Measurements from ENCODE around the gene B4GALNT4.

Gene B4GALNT4

GRCh38 chr11:340539-341512 is 28.5 kb upstream of the B4GALNT4 start:
- no peak overlapping the region for H3K14ac ChIP-seq (ENCODE audit: low read length in 2 of 2)
- H2BK5ac ChIP-seq (ENCODE audit: low read depth, low read length, poor library complexity, severe bottlenecking): no peak overlapping the region
- H3K4me2 ChIP-seq (ENCODE audit: low read length, poor library complexity, severe bottlenecking): no peak overlapping the region
- no peaks in the 10 kb centered on the region for H3K9me3 ChIP-seq (ENCODE audit: control insufficient read depth, low read length)
- no peak overlapping the region for H4K8ac ChIP-seq (ENCODE audit: low read length)
- no peak overlapping the region for H3K9ac ChIP-seq (ENCODE audit: low read length)
- DNase-seq: no peak
- no peak overlapping the region for H3K27ac ChIP-seq (ENCODE audit: low read length, poor library complexity, severe bottlenecking)
- H3K18ac ChIP-seq (ENCODE audit: low read depth in 1 of 2, low read length in 2 of 2): no peak overlapping the region
- WGBS: 72% methylated on average over 3 of the region's 5 CpGs
- H2AK5ac ChIP-seq (ENCODE audit: low read length, severe bottlenecking): no peak overlapping the region
- peaks cover 5% of the 10 kb centered on the region for H3K4me1 ChIP-seq (ENCODE audit: control insufficient read depth, insufficient read depth, low read depth, low read length)
- no peaks in the 10 kb centered on the region for H3K79me1 ChIP-seq (replicated peaks; ENCODE audit: low read length, poor library complexity, severe bottlenecking)
- no peak overlapping the region for H3K23ac ChIP-seq (ENCODE audit: low read length in 2 of 2)
- H2BK12ac ChIP-seq (ENCODE audit: low read length in 2 of 2): no peak overlapping the region
- H3K36me3 ChIP-seq (ENCODE audit: control insufficient read depth in 1 of 2, insufficient read depth in 2 of 2, low read depth in 1 of 2, low read length in 2 of 2): no peaks in the 10 kb centered on the region
- H2BK15ac ChIP-seq (ENCODE audit: low read depth, poor library complexity, severe bottlenecking): no peak overlapping the region
- no peak overlapping the region for H2BK120ac ChIP-seq (ENCODE audit: low read depth, low read length)
- no peak overlapping the region for H4K91ac ChIP-seq (ENCODE audit: low read length)
- no peak overlapping the region for H2AFZ ChIP-seq (ENCODE audit: low read depth, low read length)
- no peak overlapping the region for H3K4ac ChIP-seq (ENCODE audit: low read depth in 1 of 2, low read length in 2 of 2)
- no peaks in the 10 kb centered on the region for H3K27me3 ChIP-seq (ENCODE audit: control insufficient read depth in 1 of 2, insufficient read depth in 1 of 2, low read length in 2 of 2)
- no peak overlapping the region for H3K4me3 ChIP-seq (ENCODE audit: insufficient read depth in 1 of 2, low read depth in 1 of 2, low read length in 2 of 2)

GRCh38 chr11:342328-342727 is 27.0 kb upstream of the B4GALNT4 start:
- Histone ChIP-seq H2AFZ (ENCODE audit: low read depth, low read length) (no peak overlapping the region), H3K4me1 (ENCODE audit: control insufficient read depth, insufficient read depth, low read depth, low read length) (no peaks in the 10 kb centered on the region), H2BK120ac (ENCODE audit: low read depth, low read length) (no peak overlapping the region), H3K4me3 (ENCODE audit: insufficient read depth in 1 of 2, low read depth in 1 of 2, low read length in 2 of 2) (no peak overlapping the region), H3K9ac (ENCODE audit: low read length) (peak overlapping the region; percentile 55), H2BK5ac (ENCODE audit: low read depth, low read length, poor library complexity, severe bottlenecking) (no peak overlapping the region), H2BK15ac (ENCODE audit: low read depth, poor library complexity, severe bottlenecking) (no peak overlapping the region), H4K91ac (ENCODE audit: low read length) (no peak overlapping the region), H3K4ac (ENCODE audit: low read depth in 1 of 2, low read length in 2 of 2) (no peak overlapping the region), H2BK12ac (ENCODE audit: low read length in 2 of 2) (no peak overlapping the region), H3K4me2 (ENCODE audit: low read length, poor library complexity, severe bottlenecking) (no peak overlapping the region), H3K36me3 (ENCODE audit: control insufficient read depth in 1 of 2, insufficient read depth in 2 of 2, low read depth in 1 of 2, low read length in 2 of 2) (no peaks in the 10 kb centered on the region), H3K23ac (ENCODE audit: low read length in 2 of 2) (no peak overlapping the region), H3K27me3 (ENCODE audit: control insufficient read depth in 1 of 2, insufficient read depth in 1 of 2, low read length in 2 of 2) (no peaks in the 10 kb centered on the region), H3K18ac (ENCODE audit: low read depth in 1 of 2, low read length in 2 of 2) (no peak overlapping the region), H2AK5ac (ENCODE audit: low read length, severe bottlenecking) (no peak overlapping the region), H4K8ac (ENCODE audit: low read length) (no peak overlapping the region), H3K14ac (ENCODE audit: low read length in 2 of 2) (no peak overlapping the region), H3K79me1 (replicated peaks; ENCODE audit: low read length, poor library complexity, severe bottlenecking) (no peaks in the 10 kb centered on the region), H3K27ac (ENCODE audit: low read length, poor library complexity, severe bottlenecking) (no peak overlapping the region), H3K9me3 (ENCODE audit: control insufficient read depth, low read length) (no peaks in the 10 kb centered on the region)
- WGBS: 90% methylated on average over 3 of the region's 3 CpGs
- DNase-seq: no peak

- Histone ChIP-seq H3K4me2 (ENCODE audit: low read length, poor library complexity, severe bottlenecking) (no peak overlapping the region), H4K8ac (ENCODE audit: low read length) (no peak overlapping the region), H2AK5ac (ENCODE audit: low read length, severe bottlenecking) (no peak overlapping the region), H3K18ac (ENCODE audit: low read depth in 1 of 2, low read length in 2 of 2) (no peak overlapping the region), H3K4me1 (ENCODE audit: control insufficient read depth, insufficient read depth, low read depth, low read length) (peaks cover 2% of the 10 kb centered on the region), H4K91ac (ENCODE audit: low read length) (no peak overlapping the region), H2BK12ac (ENCODE audit: low read length in 2 of 2) (no peak overlapping the region), H3K36me3 (ENCODE audit: control insufficient read depth in 1 of 2, insufficient read depth in 2 of 2, low read depth in 1 of 2, low read length in 2 of 2) (no peaks in the 10 kb centered on the region), H3K9me3 (ENCODE audit: control insufficient read depth, low read length) (no peaks in the 10 kb centered on the region), H2AFZ (ENCODE audit: low read depth, low read length) (no peak overlapping the region), H3K4me3 (ENCODE audit: insufficient read depth in 1 of 2, low read depth in 1 of 2, low read length in 2 of 2) (no peak overlapping the region), H3K27ac (ENCODE audit: low read length, poor library complexity, severe bottlenecking) (no peak overlapping the region), H3K27me3 (ENCODE audit: control insufficient read depth in 1 of 2, insufficient read depth in 1 of 2, low read length in 2 of 2) (no peaks in the 10 kb centered on the region), H3K23ac (ENCODE audit: low read length in 2 of 2) (no peak overlapping the region), H2BK15ac (ENCODE audit: low read depth, poor library complexity, severe bottlenecking) (no peak overlapping the region), H2BK120ac (ENCODE audit: low read depth, low read length) (no peak overlapping the region), H3K4ac (ENCODE audit: low read depth in 1 of 2, low read length in 2 of 2) (no peak overlapping the region), H3K9ac (ENCODE audit: low read length) (no peak overlapping the region), H2BK5ac (ENCODE audit: low read depth, low read length, poor library complexity, severe bottlenecking) (no peak overlapping the region), H3K14ac (ENCODE audit: low read length in 2 of 2) (no peak overlapping the region), H3K79me1 (replicated peaks; ENCODE audit: low read length, poor library complexity, severe bottlenecking) (no peaks in the 10 kb centered on the region)
- no peak for DNase-seq
- 92% methylated on average over 10 of the region's 11 CpGs for WGBS
Observed at GRCh38 chr11:344836-345578, 24.3 kb upstream of the B4GALNT4 start.

- Histone ChIP-seq H2BK5ac (ENCODE audit: low read depth, low read length, poor library complexity, severe bottlenecking) (no peak overlapping the region), H2AK5ac (ENCODE audit: low read length, severe bottlenecking) (no peak overlapping the region), H2BK12ac (ENCODE audit: low read length in 2 of 2) (no peak overlapping the region), H3K14ac (ENCODE audit: low read length in 2 of 2) (no peak overlapping the region), H3K9me3 (ENCODE audit: control insufficient read depth, low read length) (no peaks in the 10 kb centered on the region), H3K36me3 (ENCODE audit: control insufficient read depth in 1 of 2, insufficient read depth in 2 of 2, low read depth in 1 of 2, low read length in 2 of 2) (no peaks in the 10 kb centered on the region), H3K23ac (ENCODE audit: low read length in 2 of 2) (no peak overlapping the region), H3K79me1 (replicated peaks; ENCODE audit: low read length, poor library complexity, severe bottlenecking) (no peaks in the 10 kb centered on the region), H3K4ac (ENCODE audit: low read depth in 1 of 2, low read length in 2 of 2) (no peak overlapping the region), H3K18ac (ENCODE audit: low read depth in 1 of 2, low read length in 2 of 2) (no peak overlapping the region), H3K4me1 (ENCODE audit: control insufficient read depth, insufficient read depth, low read depth, low read length) (peaks cover 2% of the 10 kb centered on the region), H4K91ac (ENCODE audit: low read length) (no peak overlapping the region), H3K4me3 (ENCODE audit: insufficient read depth in 1 of 2, low read depth in 1 of 2, low read length in 2 of 2) (no peak overlapping the region), H2BK15ac (ENCODE audit: low read depth, poor library complexity, severe bottlenecking) (no peak overlapping the region), H3K27ac (ENCODE audit: low read length, poor library complexity, severe bottlenecking) (no peak overlapping the region), H2BK120ac (ENCODE audit: low read depth, low read length) (no peak overlapping the region), H3K4me2 (ENCODE audit: low read length, poor library complexity, severe bottlenecking) (no peak overlapping the region), H3K27me3 (ENCODE audit: control insufficient read depth in 1 of 2, insufficient read depth in 1 of 2, low read length in 2 of 2) (peaks cover 0 to 2% of the 10 kb centered on the region in 2 experiments), H3K9ac (ENCODE audit: low read length) (no peak overlapping the region), H2AFZ (ENCODE audit: low read depth, low read length) (no peak overlapping the region), H4K8ac (ENCODE audit: low read length) (no peak overlapping the region)
- no peak for DNase-seq
- 93% methylated on average over 3 of the region's 3 CpGs for WGBS
Observed at GRCh38 chr11:346529-346928, 22.8 kb upstream of the B4GALNT4 start.

All from mesenchymal stem cell (in vitro differentiated cells and primary cell).